HG02884 (cell line): ENCODE measurements around the gene DNASE1L2.

ENCODE experiments used
- ATAC-seq: cut with Tn5 transposase; IDR thresholded peaks from one replicate; pipeline ENCODE4 v1.9.1; 2021; ENCODE audit warnings: mild to moderate bottlenecking, moderate library complexity; ENCODE audit not compliant: unreplicated experiment

DNASE1L2 gene

DNA sequence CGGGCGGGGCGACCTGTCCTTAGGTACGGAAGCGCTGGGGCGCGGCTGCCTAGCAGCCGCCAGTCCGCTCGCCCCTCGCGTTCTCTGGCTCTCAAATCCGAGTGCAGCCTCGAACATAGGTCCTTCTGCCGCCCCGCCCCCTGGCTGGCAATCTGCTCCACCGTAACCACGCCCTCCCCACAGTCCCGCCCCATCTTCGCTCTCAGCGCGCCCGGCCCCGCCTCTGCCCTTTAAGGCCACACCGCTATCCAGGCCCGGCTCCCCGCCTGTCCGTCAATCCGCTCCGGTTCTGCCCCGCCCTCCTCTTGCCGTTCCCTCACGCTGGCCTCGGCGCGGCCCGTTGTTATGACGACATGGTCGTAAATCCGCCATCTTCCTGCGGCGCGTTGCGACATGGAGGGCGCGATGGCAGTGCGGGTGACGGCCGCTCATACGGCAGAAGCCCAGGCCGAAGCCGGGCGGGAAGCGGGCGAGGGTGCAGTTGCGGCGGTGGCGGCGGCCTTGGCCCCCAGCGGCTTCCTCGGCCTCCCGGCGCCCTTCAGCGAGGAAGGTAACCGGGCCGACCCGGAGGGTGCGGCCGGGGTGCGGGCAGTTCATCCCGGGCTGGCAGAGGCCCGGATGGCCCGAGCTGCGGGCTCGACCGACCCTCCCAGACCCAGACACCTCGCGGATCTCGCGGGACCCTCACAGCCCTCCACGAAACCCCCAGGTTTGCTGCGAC, 12.9 kb upstream of the DNASE1L2 start, which contains the start of gene E4F1:
Gene E4F1, plus strand, starts transcription at position 371 of the 721 bp plus-strand sequence. Its CDS starts 23 bp downstream, at position 394.
- ATAC-seq: peak; percentile 91

DNA sequence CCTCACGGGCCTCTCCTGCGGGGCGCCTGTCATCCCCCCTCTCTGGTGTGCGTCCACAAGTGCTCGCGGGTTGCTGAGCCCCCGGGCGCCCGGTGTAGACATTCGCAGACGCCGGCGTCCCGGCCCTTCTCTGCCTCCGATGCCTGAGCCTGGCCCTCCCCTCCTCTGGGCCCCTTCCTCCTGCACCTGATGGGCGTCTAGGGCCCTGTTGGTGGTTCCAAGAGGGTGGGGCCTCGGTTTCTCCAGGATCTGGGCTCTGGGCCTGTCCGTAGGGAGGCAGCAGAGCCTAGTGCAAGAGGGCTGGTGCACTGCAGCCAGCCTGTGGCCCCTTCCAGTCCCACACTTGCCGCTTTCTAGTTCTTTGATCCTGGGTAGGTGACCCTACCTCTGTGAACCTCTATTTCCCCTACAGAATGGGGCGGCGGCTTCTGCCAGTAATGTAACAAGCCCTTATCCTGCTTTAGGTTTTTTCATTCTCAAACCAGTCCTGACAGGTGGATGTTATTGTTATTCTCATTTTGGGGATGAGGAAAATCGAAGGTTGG, 12.2 kb upstream of the DNASE1L2 start:
- ATAC-seq: peak; percentile 20

DNA sequence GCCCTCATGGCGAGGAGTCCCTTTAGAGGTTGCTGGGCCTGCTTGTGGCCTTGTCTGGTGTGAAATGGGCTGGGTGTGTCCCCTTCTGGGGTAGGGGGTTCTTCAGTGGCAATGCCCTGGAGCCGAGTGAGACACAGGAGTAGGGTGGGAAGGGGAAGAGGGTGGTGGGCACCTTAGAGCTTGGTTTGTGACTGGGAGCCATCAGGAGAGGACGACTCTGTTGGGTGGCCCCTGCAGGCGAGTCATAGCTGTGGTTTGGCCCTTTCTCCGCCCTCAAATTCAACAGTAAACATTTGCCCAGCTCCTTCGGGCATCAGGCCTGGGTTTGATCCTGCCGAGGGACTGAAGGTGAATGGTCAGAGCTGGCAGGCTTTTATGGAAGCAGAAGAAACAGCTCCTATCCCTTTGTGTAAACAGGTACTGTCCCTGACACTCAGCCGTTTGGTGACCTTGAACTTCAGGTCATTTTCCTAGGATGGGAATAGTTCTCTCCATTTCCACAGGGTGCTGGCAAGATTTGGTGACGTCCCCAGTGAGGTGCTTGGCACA, 9.9 kb upstream of the DNASE1L2 start:
- no peak for ATAC-seq

DNA sequence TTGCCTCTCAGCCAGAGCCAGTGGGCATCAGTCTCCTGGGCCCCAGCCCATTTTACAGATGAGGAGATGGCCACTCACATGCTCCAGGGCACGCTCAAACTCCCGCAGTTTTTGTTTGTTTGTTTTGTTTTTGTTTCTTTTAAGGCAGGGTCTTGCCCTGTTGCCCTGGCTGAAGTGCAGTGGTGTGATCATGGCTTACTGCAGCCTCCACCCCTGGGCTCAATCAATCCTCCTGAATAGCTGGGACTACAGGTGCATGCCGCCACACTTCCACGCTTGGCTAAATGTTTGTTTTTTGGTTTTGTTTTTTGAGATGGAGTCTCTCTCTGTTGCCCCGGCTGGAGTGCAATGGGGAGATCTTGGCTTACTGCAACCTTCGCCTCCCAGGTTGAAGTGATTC, 9.3 kb upstream of the DNASE1L2 start:
- ATAC-seq: no peak

DNA sequence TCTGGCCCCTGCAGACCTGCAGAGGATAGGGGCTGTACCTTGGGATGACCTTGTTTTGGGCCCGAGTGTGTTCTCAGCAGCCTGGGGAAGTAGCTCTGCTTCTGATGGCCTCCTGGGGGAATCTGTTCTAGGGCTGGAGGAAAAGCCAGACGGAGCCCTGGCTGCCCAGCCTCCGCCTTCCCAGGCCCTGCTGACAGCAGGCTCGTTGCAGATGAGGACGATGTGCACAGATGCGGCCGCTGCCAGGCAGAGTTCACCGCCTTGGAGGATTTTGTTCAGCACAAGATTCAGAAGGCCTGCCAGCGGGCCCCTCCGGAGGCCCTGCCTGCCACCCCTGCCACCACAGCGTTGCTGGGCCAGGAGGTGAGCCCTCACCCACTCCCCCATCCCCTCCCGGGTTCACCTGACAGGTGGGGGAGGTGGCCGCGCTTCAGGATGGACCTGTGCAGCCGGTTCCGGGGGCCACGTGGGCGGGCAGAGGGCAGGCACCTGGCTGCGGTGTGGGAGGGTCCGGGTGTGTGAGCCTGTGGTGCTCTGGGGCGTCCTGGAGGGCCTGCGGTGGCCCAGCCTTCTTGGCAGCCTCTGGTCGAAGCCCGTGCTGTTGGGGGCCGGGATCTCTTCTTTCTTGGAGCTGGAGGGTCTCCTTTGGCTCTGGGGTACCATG, 8.0 kb upstream of the DNASE1L2 start:
- no peak for ATAC-seq

DNA sequence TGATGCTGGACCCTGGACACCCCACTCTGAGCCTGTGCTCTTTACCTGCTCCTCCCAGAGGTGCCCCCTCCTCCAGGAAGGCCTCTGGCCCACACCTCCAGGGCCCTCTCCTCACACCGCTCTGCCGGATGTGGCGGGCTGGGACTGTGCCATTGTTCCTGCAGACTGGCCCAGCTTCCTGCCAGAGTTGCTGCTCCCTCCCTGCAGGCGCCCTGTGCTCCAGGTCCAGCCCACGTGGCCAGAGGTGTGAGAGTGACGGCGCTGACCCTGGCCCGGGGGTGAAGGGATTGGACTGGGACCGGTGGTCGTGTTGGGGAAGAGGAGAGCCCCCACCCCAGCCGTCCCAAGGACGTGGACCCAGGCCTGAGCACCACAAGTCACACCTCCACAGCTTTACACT, 7.2 kb upstream of the DNASE1L2 start:
- ATAC-seq: no peak

DNA sequence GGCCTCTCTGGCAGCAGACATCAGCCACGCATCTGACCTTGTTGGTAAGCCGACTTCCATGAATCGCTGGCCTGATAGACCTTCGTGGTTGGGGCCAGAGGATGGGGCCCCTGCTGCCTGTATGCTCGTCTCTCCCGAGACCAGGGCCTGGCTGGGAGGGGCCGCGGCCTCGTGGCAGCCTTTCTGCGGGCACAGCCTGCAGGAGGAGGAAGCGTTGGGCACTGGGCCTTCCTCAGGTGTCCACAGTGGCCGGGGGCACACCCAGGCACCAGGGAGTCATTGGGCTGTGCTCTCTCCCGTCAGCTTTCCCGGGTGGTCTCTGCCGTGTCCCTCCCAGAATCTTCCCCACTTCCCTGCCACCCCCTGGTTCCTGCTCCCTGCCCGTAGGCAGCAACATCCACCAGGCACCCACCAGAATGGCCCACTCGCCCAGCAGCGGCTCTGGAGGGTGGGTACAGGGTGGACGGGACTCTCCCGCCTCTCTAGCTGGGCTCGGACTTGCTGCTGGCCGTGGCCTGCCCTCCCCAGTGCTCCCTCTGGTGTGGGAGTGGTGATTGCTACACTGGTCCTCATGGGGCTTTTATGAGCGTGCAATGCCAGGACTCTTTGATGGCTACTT, 6.5 kb upstream of the DNASE1L2 start:
- no peak for ATAC-seq

DNA sequence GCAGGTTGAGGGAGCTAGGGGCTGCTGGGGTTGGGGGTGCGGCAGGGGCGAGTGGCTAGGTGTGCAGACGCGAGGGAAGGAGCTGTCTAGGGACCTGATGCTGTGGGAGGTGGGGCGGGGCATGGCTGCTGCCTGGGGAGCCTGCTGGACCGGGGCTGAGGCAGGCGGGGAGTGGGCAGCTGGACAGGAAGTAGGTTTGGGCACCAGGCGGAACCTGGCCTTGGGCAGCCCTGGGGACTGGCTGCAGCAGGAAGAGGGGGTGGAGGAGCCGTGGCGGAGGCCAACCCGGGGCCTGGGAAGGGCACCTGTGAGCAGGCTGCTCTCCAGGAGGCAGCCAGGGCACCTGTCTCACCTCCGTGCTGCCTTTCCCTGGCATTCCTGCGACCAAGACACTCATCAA, 5.9 kb upstream of the DNASE1L2 start:
- ATAC-seq: no peak

DNA sequence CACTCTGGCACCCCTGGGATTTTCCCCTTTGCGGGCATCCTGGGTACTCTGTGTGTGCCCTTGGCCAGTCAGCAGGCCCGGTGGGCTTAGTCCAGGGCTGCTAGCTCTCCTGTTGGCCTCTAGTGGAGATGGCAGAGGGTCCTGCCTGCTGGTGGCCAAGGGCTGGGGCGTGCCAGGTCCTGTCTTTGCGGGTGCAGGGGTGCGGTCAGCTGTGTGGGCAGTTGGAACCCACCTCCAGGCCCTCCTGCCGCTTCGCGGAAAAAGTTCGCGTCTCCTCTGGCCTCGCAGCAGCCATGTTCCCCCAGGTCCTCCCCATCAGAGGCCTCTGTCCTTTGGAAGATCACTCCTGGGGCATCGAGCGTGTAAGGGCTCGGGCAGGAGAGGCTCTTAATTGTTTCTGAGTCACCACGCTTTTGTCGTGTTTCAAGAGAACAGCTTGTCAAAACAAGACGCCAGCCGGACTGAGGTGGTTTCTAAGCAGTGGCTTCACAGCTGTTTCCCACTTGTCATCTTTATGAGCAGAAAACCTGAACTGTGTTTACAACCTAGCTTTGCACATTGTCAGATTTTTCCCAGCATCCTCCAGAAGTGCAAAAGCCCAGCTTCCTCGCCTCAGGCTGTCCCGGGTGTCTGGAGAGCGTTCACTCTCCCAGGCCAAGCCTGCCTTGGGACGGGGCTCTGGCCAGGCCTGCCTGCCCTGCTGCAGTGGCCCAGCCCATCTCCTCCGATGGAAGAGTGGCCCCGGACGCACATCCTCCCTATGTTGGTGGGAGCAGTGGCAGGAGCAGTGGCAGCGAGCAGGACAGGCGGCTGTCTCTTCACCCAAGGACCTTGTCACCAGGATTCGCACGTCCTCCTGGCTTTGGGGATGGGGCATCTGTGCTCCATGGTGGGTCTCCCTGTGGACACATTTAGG, 5.0 kb upstream of the DNASE1L2 start:
- no peak for ATAC-seq

DNA sequence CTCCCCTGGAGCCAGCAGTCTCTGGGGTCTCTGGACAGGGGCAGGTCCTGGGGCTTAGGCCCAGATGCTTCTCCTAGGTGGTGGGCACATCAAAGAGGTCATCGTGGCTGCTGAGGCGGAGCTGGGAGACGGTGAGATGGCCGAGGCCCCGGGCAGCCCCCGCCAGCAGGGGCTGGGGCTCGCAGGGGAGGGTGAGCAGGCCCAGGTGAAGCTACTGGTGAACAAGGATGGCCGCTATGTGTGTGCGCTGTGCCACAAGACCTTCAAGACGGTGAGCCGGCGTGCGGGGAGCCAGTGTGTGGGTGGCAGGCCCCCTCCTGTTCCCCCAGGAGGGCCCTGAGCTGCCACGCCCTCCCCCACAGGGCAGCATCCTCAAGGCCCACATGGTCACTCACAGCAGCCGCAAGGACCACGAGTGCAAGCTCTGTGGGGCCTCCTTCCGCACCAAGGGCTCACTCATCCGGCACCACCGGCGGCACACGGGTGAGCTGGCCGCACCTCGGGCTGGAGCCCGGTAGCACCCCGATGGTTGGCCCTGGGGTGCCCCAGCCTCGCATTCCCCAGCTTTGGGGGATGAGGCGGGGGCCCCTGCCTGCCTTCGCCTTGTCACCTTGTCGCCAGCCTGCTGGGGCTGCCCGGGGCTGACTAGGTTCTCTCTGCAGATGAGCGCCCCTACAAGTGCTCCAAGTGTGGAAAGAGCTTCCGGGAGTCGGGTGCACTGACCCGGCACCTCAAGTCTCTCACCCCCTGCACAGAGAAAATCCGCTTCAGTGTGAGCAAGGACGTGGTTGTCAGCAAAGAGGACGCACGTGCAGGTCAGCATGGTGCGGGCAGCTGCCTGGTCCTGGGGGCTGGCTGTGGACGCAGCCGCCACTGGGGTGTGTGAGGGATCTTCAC, 3.9 kb upstream of the DNASE1L2 start:
- no peak for ATAC-seq

DNA sequence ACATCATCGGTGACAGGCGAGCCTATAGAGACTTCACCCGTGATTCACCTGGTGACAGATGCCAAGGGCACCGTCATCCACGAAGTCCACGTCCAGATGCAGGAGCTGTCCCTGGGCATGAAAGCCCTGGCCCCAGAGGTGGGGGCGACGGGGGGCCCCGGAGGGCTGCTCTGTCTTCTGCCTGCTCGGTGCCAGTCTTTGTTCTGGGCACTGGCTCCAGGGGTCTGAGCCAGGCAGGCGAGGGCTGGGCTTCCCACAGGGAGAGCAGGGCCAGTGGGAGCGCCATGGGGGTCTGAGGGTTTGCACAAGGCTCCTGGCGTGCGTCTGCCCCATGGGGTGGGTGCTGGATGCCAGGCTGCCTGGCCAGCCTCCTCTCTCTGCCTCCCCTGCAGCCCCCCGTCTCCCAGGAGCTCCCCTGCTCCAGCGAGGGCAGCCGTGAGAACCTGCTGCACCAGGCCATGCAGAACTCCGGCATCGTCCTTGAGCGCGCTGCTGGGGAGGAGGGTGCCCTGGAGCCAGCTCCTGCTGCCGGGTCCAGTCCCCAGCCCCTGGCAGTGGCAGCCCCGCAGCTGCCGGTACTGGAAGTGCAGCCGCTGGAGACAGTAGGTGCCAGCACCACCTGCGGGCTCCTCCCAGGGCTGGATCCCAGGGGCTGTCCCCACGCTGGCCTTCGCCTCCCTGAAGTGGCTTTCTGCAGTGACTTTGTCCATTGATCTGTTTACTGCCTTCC, 3.0 kb upstream of the DNASE1L2 start:
- ATAC-seq: no peak

DNA sequence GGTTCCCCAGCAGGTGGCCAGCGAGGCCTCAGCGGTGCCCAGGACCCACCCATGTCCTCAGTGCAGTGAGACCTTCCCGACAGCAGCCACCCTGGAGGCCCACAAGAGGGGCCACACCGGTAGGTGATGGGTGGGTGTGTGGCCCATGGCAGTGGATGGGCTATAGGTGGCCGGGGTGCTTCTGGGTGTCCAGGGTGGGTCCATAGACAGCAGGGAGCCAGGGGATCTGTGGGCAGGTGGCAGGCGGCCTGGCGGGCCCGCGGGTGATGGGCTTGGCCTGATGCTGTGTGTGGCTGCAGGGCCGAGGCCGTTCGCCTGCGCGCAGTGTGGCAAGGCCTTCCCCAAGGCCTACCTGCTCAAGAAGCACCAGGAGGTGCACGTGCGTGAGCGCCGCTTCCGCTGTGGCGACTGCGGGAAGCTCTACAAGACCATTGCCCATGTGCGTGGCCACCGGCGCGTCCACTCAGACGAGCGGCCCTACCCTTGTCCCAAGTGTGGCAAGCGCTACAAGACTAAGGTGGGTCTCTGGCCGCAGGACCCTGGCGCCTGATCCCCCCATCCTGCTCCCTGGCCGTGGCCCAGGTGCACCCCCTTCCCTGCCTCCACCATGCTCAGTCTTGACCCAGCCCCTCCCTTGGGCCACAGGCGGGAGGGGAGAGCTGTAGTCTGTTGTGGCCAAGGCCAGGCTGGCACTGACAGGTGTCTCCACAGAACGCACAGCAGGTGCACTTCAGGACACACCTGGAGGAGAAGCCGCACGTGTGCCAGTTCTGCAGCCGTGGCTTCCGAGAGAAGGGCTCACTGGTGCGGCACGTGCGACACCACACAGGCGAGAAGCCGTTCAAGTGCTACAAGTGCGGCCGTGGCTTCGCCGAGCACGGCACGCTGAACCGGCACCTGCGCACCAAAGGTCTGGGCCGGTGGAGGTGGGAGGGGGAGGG, 2.1 kb upstream of the DNASE1L2 start:
- ATAC-seq: no peak

DNA sequence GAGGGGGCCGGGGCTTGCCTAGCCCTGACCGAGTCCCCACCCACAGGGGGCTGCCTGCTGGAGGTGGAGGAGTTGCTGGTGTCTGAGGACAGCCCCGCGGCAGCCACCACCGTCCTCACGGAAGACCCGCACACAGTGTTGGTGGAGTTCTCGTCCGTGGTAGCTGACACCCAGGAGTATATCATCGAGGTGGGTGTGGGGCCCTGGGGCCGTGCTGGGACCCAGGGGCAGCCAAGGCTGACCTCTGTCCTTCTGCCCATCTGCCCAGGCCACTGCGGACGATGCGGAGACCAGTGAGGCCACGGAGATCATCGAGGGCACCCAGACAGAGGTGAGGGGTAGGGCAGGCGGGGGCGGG, 1.5 kb upstream of the DNASE1L2 start:
- ATAC-seq: no peak

DNA sequence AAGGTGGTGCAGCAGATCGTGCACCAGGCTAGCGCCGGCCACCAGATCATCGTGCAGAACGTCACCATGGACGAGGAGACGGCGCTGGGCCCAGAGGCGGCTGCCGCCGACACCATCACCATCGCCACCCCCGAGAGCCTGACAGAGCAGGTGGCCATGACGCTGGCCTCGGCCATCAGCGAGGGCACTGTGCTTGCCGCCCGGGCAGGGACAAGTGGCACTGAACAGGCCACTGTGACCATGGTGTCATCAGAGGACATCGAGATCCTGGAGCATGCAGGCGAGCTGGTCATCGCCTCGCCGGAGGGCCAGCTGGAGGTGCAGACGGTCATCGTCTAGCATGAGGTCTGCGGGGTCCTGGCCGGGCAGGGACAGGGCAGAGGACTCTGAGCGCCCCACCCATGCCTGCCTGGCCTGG, 1.0 kb upstream of the DNASE1L2 start:
- ATAC-seq: no peak

DNA sequence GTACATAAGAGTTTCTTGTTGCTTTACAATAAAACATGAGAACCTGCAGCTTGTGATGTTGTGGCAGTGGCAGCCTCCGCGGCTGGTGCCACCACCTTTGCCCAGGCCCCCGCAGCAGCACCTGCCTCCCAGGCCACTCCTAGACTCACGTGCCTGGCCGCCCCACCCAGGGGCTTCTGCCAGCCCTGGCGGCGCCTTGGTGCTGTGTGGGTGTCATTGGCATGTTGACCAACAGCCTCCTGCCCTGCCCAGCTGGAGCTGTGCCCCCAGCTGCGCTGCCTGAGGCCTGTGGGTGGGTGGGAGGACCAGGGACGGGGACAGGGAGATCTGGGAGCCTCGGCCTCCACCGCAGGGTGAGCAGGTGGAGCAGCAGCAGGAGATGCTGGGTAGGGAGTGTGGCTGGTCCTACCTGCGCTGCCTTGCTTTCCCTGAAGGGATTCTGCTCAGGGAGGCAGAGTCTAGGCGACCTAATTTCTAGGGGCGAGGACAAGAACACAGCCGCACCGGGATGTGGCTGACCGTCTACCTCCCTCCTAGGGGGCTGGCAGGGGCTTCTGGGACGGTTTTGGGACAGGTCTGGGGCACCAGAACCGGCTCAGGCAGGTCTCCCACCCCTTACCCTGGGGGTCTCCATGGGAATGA, 428 bp upstream of the DNASE1L2 start:
- no peak for ATAC-seq

DNA sequence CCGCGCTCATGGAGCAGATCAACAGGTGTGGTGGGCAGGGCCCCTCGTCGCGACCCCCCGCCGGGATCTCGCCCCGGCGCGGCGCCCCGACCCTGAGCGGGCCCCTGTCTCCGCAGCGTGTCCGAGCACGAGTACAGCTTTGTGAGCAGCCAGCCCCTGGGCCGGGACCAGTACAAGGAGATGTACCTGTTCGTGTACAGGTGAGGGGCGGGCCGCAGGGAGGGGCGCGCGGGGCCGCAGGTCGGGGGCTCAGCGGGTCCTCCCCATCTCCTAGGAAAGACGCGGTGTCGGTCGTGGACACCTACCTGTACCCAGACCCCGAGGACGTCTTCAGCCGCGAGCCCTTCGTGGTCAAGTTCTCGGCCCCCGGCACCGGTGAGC, 848 bp downstream of the DNASE1L2 start:
- no peak for ATAC-seq

DNA sequence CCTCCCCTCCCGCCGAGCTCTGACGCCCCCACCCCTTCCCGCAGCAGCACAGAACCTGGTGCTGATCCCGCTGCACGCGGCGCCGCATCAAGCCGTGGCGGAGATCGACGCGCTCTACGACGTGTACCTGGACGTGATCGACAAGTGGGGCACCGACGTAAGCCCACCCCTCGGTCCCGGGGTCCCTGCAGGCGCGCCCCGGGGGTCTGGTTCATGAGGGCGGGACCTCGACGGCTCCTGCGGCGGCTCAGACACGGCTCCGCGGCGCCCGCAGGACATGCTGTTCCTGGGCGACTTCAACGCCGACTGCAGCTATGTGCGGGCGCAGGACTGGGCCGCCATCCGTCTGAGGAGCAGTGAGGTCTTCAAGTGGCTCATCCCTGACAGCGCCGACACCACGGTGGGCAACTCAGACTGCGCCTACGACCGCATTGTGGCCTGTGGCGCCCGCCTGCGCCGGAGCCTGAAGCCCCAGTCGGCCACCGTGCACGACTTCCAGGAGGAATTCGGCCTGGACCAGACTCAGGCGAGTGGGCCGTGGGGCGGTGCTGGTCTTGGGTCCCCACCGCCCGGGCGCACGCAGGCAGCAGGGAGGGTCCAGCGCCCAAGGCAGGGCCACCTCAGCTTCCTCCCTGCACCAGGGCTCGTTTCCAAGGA, 1.4 kb downstream of the DNASE1L2 start:
- no peak for ATAC-seq
